OCI-LY7 (cell line): ENCODE results near the gene COL5A1.

ENCODE experiments used
- EZH2phosphoT487 ChIP-seq: fragments of 200-600 bp; sonication (generic); IDR thresholded peaks from 2 replicates; pipeline ENCODE4 v1.6.1; 2018; ENCODE audit warnings: low read depth, borderline replicate concordance, mild to moderate bottlenecking, mixed run types, antibody characterized with exemption, low read length, moderate library complexity, mixed read lengths
- TF ChIP-seq, protein P1 (sequence below): fragments of 200-600 bp; sonication (generic); conservative IDR thresholded peaks from 2 replicates; pipeline ENCODE4 v1.5.1; 2014; ENCODE audit warnings: mild to moderate bottlenecking, antibody characterized with exemption, low read length, moderate library complexity, mixed read lengths

DNA sequence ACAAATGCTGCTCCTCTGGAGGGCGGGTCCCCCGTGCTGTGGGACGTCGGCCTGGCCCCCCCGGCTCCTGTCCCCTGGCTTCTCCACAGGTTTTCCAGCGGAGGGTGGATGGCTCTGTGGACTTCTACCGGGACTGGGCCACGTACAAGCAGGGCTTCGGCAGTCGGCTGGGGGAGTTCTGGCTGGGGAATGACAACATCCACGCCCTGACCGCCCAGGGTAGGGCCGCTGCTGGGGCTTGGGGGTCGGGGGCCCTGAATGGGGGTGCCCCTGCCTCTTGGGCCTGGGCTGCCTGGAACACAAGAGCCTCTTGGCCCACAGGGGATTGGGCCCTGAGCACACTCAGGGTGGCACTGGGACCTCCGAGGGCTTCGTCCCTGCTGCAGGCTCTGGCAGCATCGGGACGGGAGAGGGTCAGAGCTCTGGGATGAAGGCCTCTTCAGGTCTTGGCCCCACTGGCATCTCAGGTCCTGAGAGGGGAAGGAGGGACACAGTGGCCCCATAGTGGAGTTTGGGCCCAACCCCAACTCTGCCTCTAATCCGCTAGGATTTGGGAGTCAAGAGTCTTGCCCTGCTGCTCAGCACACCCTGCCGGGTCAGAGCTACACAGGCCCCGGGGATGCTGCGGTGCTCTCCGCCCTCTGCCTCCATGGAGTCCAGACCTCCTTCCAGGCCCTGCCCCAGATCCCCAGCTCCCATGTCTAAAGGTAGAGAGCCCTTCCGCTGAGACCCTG, 244.2 kb downstream of the COL5A1 start:
- TF ChIP-seq, protein P1, sequence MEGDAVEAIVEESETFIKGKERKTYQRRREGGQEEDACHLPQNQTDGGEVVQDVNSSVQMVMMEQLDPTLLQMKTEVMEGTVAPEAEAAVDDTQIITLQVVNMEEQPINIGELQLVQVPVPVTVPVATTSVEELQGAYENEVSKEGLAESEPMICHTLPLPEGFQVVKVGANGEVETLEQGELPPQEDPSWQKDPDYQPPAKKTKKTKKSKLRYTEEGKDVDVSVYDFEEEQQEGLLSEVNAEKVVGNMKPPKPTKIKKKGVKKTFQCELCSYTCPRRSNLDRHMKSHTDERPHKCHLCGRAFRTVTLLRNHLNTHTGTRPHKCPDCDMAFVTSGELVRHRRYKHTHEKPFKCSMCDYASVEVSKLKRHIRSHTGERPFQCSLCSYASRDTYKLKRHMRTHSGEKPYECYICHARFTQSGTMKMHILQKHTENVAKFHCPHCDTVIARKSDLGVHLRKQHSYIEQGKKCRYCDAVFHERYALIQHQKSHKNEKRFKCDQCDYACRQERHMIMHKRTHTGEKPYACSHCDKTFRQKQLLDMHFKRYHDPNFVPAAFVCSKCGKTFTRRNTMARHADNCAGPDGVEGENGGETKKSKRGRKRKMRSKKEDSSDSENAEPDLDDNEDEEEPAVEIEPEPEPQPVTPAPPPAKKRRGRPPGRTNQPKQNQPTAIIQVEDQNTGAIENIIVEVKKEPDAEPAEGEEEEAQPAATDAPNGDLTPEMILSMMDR, result no peak
- no peak for TF ChIP-seq EZH2phosphoT487
